IMR-90 (cell line): ENCODE results near the gene SCRN2. TPM values are rescaled to one million over a fixed set of nuclear protein-coding genes. Genes with fewer than 3 reads are reported as not detected.
A peak's percentile ranks its signal among the peaks of the same experiment; 100 is the strongest.

Source experiments
- ATAC-seq: fragments of 200-7000 bp; cut with Tn5 transposase; 2 replicates; pipeline ENCODE4 v1.9.1; 2020; ENCODE audit warnings: low read depth, mild to moderate bottlenecking, moderate library complexity
- BruUV-seq: library from RNA; stranded (reverse); fragments of 400-500 nt; replicated peaks from 2 replicates; lab custom pipeline; 2021; lab: Mats Ljungman, UMichigan
- CTCF ChIA-PET: fragments of 300-600 bp; formaldehyde crosslinking; extraction: SDS; loops from one replicate; lab custom pipeline; 2021; ENCODE audit warnings: antibody characterized with exemption; lab: Yijun Ruan, JAX
- POLR2A ChIA-PET: fragments of 300-600 bp; sonication (Branson Sonifier 250); formaldehyde crosslinking; loops from one replicate; lab custom pipeline; 2022; ENCODE audit warnings: antibody characterized with exemption; ENCODE audit not compliant: unreplicated experiment; lab: Charles Lee
- DNase-seq: peaks from one replicate; pipeline ENCODE4 v3.0.0; 2013
- H2AFZ ChIP-seq: replicated peaks from 2 replicates; pipeline ENCODE3; 2013; ENCODE audit warnings: low read length, mild to moderate bottlenecking; ENCODE audit not compliant: poor library complexity
- H2AK5ac ChIP-seq: 2 replicates; pipeline ENCODE4 v1.6.1; 2013; ENCODE audit warnings: low read depth, low read length, inconsistent platforms
- H2AK9ac ChIP-seq: replicated peaks from 2 replicates; pipeline ENCODE3; 2013; ENCODE audit warnings: mild to moderate bottlenecking, low read depth, low read length, moderate library complexity; ENCODE audit not compliant: poor library complexity
- H2BK120ac ChIP-seq: 2 replicates; pipeline ENCODE4 v1.6.1; 2013; ENCODE audit warnings: low read depth, low read length, inconsistent platforms
- H2BK15ac ChIP-seq: 3 replicates; pipeline ENCODE4 v1.6.1; 2013; ENCODE audit warnings: low read depth, low read length, inconsistent platforms
- H2BK20ac ChIP-seq: 2 replicates; pipeline ENCODE4 v1.6.1; 2013; ENCODE audit warnings: low read depth, mild to moderate bottlenecking, inconsistent platforms, low read length, moderate library complexity
- H2BK5ac ChIP-seq: 2 replicates; pipeline ENCODE4 v1.6.1; 2013; ENCODE audit warnings: mild to moderate bottlenecking, low read depth, low read length, inconsistent platforms; ENCODE audit not compliant: poor library complexity, severe bottlenecking
- H3K14ac ChIP-seq: replicated peaks from 2 replicates; pipeline ENCODE4 v1.6.1; 2013; ENCODE audit warnings: low read depth, low read length, inconsistent platforms
- H3K18ac ChIP-seq: 2 replicates; pipeline ENCODE4 v1.6.1; 2013; ENCODE audit warnings: low read depth, low read length, control low read depth
- H3K23ac ChIP-seq: 2 replicates; pipeline ENCODE4 v1.6.1; 2013; ENCODE audit warnings: low read depth, low read length, inconsistent platforms
- H3K27ac ChIP-seq: 2 replicates; pipeline ENCODE4 v1.5.1; 2013; ENCODE audit warnings: mild to moderate bottlenecking, control low read depth, low read length; ENCODE audit not compliant: insufficient read depth
- H3K27me3 ChIP-seq: 2 replicates; pipeline ENCODE4 v1.6.1; 2013; ENCODE audit warnings: low read length; ENCODE audit not compliant: control insufficient read depth, insufficient read depth
- H3K36me3 ChIP-seq: 2 replicates; pipeline ENCODE4 v1.6.1; 2013; ENCODE audit warnings: low read length, mixed read lengths; ENCODE audit not compliant: control insufficient read depth, insufficient read depth
- H3K4ac ChIP-seq: 2 replicates; pipeline ENCODE4 v1.6.1; 2013; ENCODE audit warnings: low read depth, low read length, inconsistent platforms
- H3K4me1 ChIP-seq: 2 replicates; pipeline ENCODE4 v1.6.1; 2013; ENCODE audit warnings: low read length, mixed read lengths; ENCODE audit not compliant: control insufficient read depth, insufficient read depth
- H3K4me2 ChIP-seq: 2 replicates; pipeline ENCODE4 v1.6.1; 2013; ENCODE audit warnings: low read depth, mild to moderate bottlenecking, control low read depth, low read length, moderate library complexity
- H3K4me3 ChIP-seq: 2 replicates; pipeline ENCODE4 v1.5.1; 2013; ENCODE audit warnings: low read depth, mild to moderate bottlenecking, control low read depth, low read length, moderate library complexity; ENCODE audit not compliant: insufficient read depth
- H3K56ac ChIP-seq: 2 replicates; pipeline ENCODE4 v1.6.1; 2013; ENCODE audit warnings: low read length, inconsistent platforms; ENCODE audit not compliant: insufficient read depth; ENCODE audit errors: extremely low read depth
- H3K79me1 ChIP-seq, 2 experiments: 2 replicates each; pipeline ENCODE4 v1.6.1; 2013; ENCODE audit warnings: low read length in 2 of 2, inconsistent platforms in 1 of 2, low read depth in 1 of 2
- H3K9ac ChIP-seq: 2 replicates; pipeline ENCODE4 v1.6.1; 2013; ENCODE audit warnings: low read depth, low read length, control low read depth
- H3K9me1 ChIP-seq: 2 replicates; pipeline ENCODE4 v1.6.1; 2013; ENCODE audit warnings: low read length, inconsistent platforms; ENCODE audit not compliant: insufficient read depth
- H3K9me3 ChIP-seq: 2 replicates; pipeline ENCODE4 v1.6.1; 2013; ENCODE audit warnings: low read length; ENCODE audit not compliant: control insufficient read depth, insufficient read depth
- H4K20me1 ChIP-seq: 2 replicates; pipeline ENCODE4 v1.6.1; 2013; ENCODE audit warnings: low read length, inconsistent platforms; ENCODE audit not compliant: insufficient read depth
- H4K5ac ChIP-seq: 2 replicates; pipeline ENCODE4 v1.6.1; 2013; ENCODE audit warnings: mild to moderate bottlenecking, low read depth, low read length, control low read depth
- H4K8ac ChIP-seq, 2 experiments: 2 replicates each; pipeline ENCODE4 v1.6.1; 2013; ENCODE audit warnings: low read depth in 2 of 2, low read length in 2 of 2, control low read depth in 1 of 2, inconsistent platforms in 1 of 2
- H4K91ac ChIP-seq: 2 replicates; pipeline ENCODE4 v1.6.1; 2013; ENCODE audit warnings: low read depth, low read length, inconsistent platforms; ENCODE audit not compliant: insufficient read depth
- BHLHE40 ChIP-seq: fragments of 150-350 bp; IDR thresholded peaks from 2 replicates; pipeline ENCODE4 v1.6.1; 2016; ENCODE audit warnings: mild to moderate bottlenecking, low read depth, low read length
- FOS ChIP-seq: fragments of 150-350 bp; IDR thresholded peaks from 2 replicates; pipeline ENCODE4 v1.6.1; 2016; ENCODE audit warnings: low read depth, low read length
- MAFK ChIP-seq: IDR thresholded peaks from 2 replicates; pipeline ENCODE4 v1.6.1; 2012; ENCODE audit warnings: low read depth, low read length, improper control_type of control experiment
- MXI1 ChIP-seq: IDR thresholded peaks from 2 replicates; pipeline ENCODE4 v1.6.1; 2012; ENCODE audit warnings: low read depth, mild to moderate bottlenecking, low read length, moderate library complexity, borderline replicate concordance
- NFE2L2 ChIP-seq: fragments of 150-350 bp; IDR thresholded peaks from 2 replicates; pipeline ENCODE4 v1.6.1; 2016; ENCODE audit warnings: low read depth, mild to moderate bottlenecking, low read length
- RAD21 ChIP-seq: IDR thresholded peaks from 2 replicates; pipeline ENCODE4 v1.6.1; 2012; ENCODE audit warnings: low read length, improper control_type of control experiment
- RCOR1 ChIP-seq: IDR thresholded peaks from 2 replicates; pipeline ENCODE4 v1.6.1; 2012; ENCODE audit warnings: mild to moderate bottlenecking, low read length, improper control_type of control experiment; ENCODE audit not compliant: insufficient replicate concordance
- RFX5 ChIP-seq: IDR thresholded peaks from 2 replicates; pipeline ENCODE4 v1.8.0; 2012; ENCODE audit warnings: low read depth, mild to moderate bottlenecking, low read length, moderate library complexity
- SMC3 ChIP-seq: fragments of 150-350 bp; IDR thresholded peaks from 2 replicates; pipeline ENCODE4 v1.6.1; 2016; ENCODE audit warnings: low read depth, mild to moderate bottlenecking, antibody characterized with exemption, low read length, moderate library complexity
- WGBS, 2 experiments: methylation state at CpG; one replicate each; pipeline versions ENCODE4 v1.1.5 to v1.1.7; 2013; ENCODE audit warnings: missing lambda C conversion rate in 2 of 2; ENCODE audit not compliant: insufficient read length in 1 of 2; ENCODE audit errors: extremely low coverage in 2 of 2; 5-methylcytosine and 5-hydroxymethylcytosine counted together
- dilution Hi-C: fragments of 300-500 bp; cut with HindIII; formaldehyde crosslinking; loops from one replicate; pipeline ENCODE4 v1.14.3; 2018; ENCODE audit warnings: low sequenced_read_pairs; ENCODE audit not compliant: unreplicated experiment
- in situ Hi-C: fragments of 300-500 bp; cut with MboI; formaldehyde crosslinking; loops from 3 replicates; pipeline ENCODE4 v1.14.3; 2019; ENCODE audit warnings: low sequenced_read_pairs, inconsistent platforms, mixed read lengths
- intact Hi-C: fragments of 100-400 bp; cut with micrococcal nuclease; formaldehyde crosslinking; loops from 2 replicates; pipeline ENCODE4 v1.10.0; 2022
- polyA plus RNA-seq, 3 experiments: library from polyadenylated mRNA; depleted of rRNA; stranded (reverse); fragments of >200 nt; gene quantifications; 2 replicates each; pipeline ENCODE4 v1.2.3, GENCODE V29; 2012; ENCODE audit warnings: low replicate concordance in 1 of 3
- total RNA-seq: library from RNA; depleted of rRNA; stranded (reverse); fragments of >200 nt; gene quantifications from 2 replicates; pipeline ENCODE4 v1.2.3, GENCODE V29; 2012
- TF ChIP-seq, protein P1 (sequence below): fragments of 150-350 bp; IDR thresholded peaks from 2 replicates; pipeline ENCODE4 v1.6.1; 2017; ENCODE audit warnings: mild to moderate bottlenecking, antibody characterized with exemption, low read length, low read depth

SCRN2 gene
- total and polyA plus RNA-seq, 2 of the 4 experiments (the other 2 are of a cell fraction) = 17.2 to 31.0 TPM

- TF ChIP-seq, protein P1, sequence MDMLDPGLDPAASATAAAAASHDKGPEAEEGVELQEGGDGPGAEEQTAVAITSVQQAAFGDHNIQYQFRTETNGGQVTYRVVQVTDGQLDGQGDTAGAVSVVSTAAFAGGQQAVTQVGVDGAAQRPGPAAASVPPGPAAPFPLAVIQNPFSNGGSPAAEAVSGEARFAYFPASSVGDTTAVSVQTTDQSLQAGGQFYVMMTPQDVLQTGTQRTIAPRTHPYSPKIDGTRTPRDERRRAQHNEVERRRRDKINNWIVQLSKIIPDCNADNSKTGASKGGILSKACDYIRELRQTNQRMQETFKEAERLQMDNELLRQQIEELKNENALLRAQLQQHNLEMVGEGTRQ = no peak; the same call in 1 of the 2 replicates
Observed at GRCh38 chr17:47878203-47879027, 37.3 kb upstream of the SCRN2 start (continued).

DNA sequence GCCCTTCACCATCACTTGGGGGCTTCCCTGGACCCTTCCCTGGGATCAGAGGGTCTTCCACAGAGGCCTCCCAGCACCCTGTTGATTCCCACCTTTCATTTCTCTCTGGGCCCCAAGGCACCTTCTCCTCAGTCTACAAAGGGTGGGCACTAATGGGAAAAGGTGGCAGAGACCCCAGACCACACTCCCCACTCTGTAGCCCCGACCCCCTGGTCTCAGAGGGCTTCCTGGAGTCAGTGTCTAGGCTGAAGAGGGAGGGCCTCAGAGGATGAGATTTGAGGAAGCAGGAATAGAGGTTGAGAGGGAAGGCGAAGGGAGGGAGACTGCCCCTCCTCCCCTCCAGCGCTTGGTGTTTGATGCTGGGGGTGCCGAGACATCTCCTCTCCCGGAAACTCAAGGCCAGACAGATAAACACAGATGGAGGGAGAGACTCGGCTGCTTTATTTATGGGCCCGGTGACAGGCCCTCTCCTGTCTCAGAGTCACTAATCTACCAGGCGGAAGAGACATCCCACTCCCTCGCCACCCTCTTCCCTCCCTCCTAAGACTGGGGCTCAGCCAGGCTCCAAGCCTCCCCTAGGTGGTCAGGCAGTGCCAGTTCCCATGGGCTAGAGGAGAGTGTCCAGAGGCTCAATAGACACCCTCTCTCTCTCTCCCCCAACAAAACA, 36.4 kb upstream of the SCRN2 start:
- WGBS, 2 experiments = no CpG with 5 or more reads among the region's 9 CpGs
- no TSS peak for BruUV-seq
- POLR2A ChIA-PET = no interaction called here
- TF ChIP-seq SMC3 (no peak), MAFK (no peak), RAD21 (no peak), BHLHE40 (no peak), FOS (no peak), RFX5 (no peak), RCOR1 (no peak), NFE2L2 (no peak), MXI1 (no peak)
- TF ChIP-seq, protein P1 = no peak

More for the DNA sequence above, 36.4 kb upstream of the SCRN2 start:
- Histone ChIP-seq H3K4me3 (no peak overlapping the region), H4K5ac (peak overlapping the region; percentile 30; the same call in 1 of the 2 replicates), H3K27ac (no peak overlapping the region), H3K56ac (no peak overlapping the region), H3K79me1 (no peaks in the 10 kb centered on the region), H3K14ac (no peak overlapping the region), H2BK120ac (no peak overlapping the region), H3K18ac (peak overlapping the region; percentile 6; the same call in 1 of the 2 replicates), H4K91ac (no peak overlapping the region; the same call in 1 of the 2 replicates), H3K36me3 (no peaks in the 10 kb centered on the region), H3K9me3 (no peaks in the 10 kb centered on the region), H2AK9ac (peak overlapping the region; percentile 44), H3K9ac (no peak overlapping the region), H2AFZ (peak overlapping the region; percentile 66), H2BK5ac (no peak overlapping the region), H4K8ac (peak overlapping the region in 1 of 2 experiments; percentile 16; a peak in 2 of 4 replicates), H2BK20ac (no peak overlapping the region), H2AK5ac (peak overlapping the region; percentile 60; the same call in 1 of the 2 replicates), H3K23ac (no peak overlapping the region), H3K9me1 (no peaks in the 10 kb centered on the region), H3K27me3 (peaks cover 20% of the 10 kb centered on the region), H4K20me1 (no peaks in the 10 kb centered on the region), H2BK15ac (no peak overlapping the region; the same call in 2 of the 3 replicates), H3K4me2 (no peak overlapping the region), H3K4me1 (peaks cover 19% of the 10 kb centered on the region), H3K4ac (0 out of 2 replicates have a peak overlapping the region, but pooled peaks have one; percentile 11)
- dilution Hi-C loops = no loop called here
- CTCF ChIA-PET = no interaction called here
- ATAC-seq (no peak), DNase-seq (no peak)
- in situ Hi-C loops = no loop called here
- intact Hi-C loops = no loop called here
